HG02623 (cell line): ENCODE results near the gene SYT5.
"Not testable (repeated sequence)": the region's sequence is repeated elsewhere in the genome, so short reads cannot be mapped to it uniquely, and the experiment has no call there.

Experiments
- ATAC-seq: cut with Tn5 transposase; IDR thresholded peaks from one replicate; pipeline ENCODE4 v1.9.1; 2021; ENCODE audit warnings: moderate library complexity; ENCODE audit not compliant: unreplicated experiment

SYT5 gene

GRCh38 chr19:55208880-55209692, 29.0 kb upstream of the SYT5 start, which contains the start of gene PTPRH:
Gene PTPRH (minus strand): TSS chr19:55209501. CDS start chr19:55209433, 68 bp downstream.
- no peak for ATAC-seq

GRCh38 chr19:55206664-55207500, 26.8 kb upstream of the SYT5 start:
- ATAC-seq, result no peak

- not testable (repeated sequence) for ATAC-seq
Observed at GRCh38 chr19:55202199-55202598, 22.1 kb upstream of the SYT5 start.

- no peak for ATAC-seq
Observed at GRCh38 chr19:55199620-55200204, 19.6 kb upstream of the SYT5 start.

GRCh38 chr19:55198651-55199050, 18.6 kb upstream of the SYT5 start:
- no peak for ATAC-seq

GRCh38 chr19:55197528-55197927, 17.4 kb upstream of the SYT5 start:
- no peak for ATAC-seq

- ATAC-seq, result no peak
Observed at GRCh38 chr19:55196803-55197202, 16.7 kb upstream of the SYT5 start.

- no peak for ATAC-seq
Observed at GRCh38 chr19:55193481-55193880, 13.4 kb upstream of the SYT5 start.

GRCh38 chr19:55189403-55189835, 9.3 kb upstream of the SYT5 start:
- ATAC-seq, result no peak

- ATAC-seq, result no peak
Observed at GRCh38 chr19:55188625-55189024, 8.5 kb upstream of the SYT5 start.

- ATAC-seq, result no peak
Observed at GRCh38 chr19:55186080-55186479, 6.0 kb upstream of the SYT5 start.

GRCh38 chr19:55181740-55182139, 1.7 kb upstream of the SYT5 start:
- no peak for ATAC-seq

GRCh38 chr19:55178781-55179599, 1.1 kb downstream of the SYT5 start:
- peak; percentile 78 for ATAC-seq

- ATAC-seq, result no peak
Observed at GRCh38 chr19:55176076-55176475, 4.0 kb downstream of the SYT5 start.

GRCh38 chr19:55175117-55175867, 4.8 kb downstream of the SYT5 start:
- no peak for ATAC-seq

GRCh38 chr19:55174425-55175116, 5.5 kb downstream of the SYT5 start:
- no peak for ATAC-seq

GRCh38 chr19:55173714-55174409, 6.2 kb downstream of the SYT5 start:
- ATAC-seq, result no peak

GRCh38 chr19:55173186-55173713, 6.8 kb downstream of the SYT5 start:
- no peak for ATAC-seq
